ENCODE results near the gene RPS27. TPM values are rescaled to one million over a fixed set of nuclear protein-coding genes. Genes with fewer than 3 reads are reported as not detected.

RPS27 gene
- total and polyA plus RNA-seq, 2 donors from 2014 or later: 1,447 to 4,953 TPM

- H3K27me3 ChIP-seq (ENCODE audit: control insufficient read depth, insufficient read depth, low read length): no peaks in the 10 kb centered on the region
- H3K4me1 ChIP-seq (ENCODE audit: control insufficient read depth in 2 of 3, insufficient read depth in 2 of 3, low read depth in 1 of 3, low read length in 3 of 3): peaks cover 0 to 16% (median 3%) of the 10 kb centered on the region in 3 donors
- H3K9ac ChIP-seq (ENCODE audit: low read length in 3 of 3): no peak overlapping the region
- no peaks in the 10 kb centered on the region for H3K9me3 ChIP-seq (ENCODE audit: control insufficient read depth in 2 of 3, insufficient read depth in 1 of 3, low read length in 3 of 3)
- intact Hi-C loops (cut with DNase I): no loop called here
- no peak for TF ChIP-seq CTCF (IDR thresholded peaks at IDR 0.05; ENCODE audit: borderline replicate concordance, extremely low read depth, insufficient read depth)
- FAIRE-seq (no peak), DNase-seq (peak in 2 of 5 donors; percentile 23 to 70)
- peaks cover 2 to 18% (median 5%) of the 10 kb centered on the region in 3 donors for H3K36me3 ChIP-seq (ENCODE audit: control insufficient read depth in 2 of 3, insufficient read depth in 3 of 3, low read length in 3 of 3)
- H3K4me3 ChIP-seq (ENCODE audit: low read length in 3 of 3): no peak overlapping the region
- no peak overlapping the region for H3K27ac ChIP-seq (ENCODE audit: low read depth in 2 of 2, low read length in 2 of 2)
Measured at GRCh38 chr1:153942766-153943549, 47.6 kb upstream of the RPS27 start.

DNA sequence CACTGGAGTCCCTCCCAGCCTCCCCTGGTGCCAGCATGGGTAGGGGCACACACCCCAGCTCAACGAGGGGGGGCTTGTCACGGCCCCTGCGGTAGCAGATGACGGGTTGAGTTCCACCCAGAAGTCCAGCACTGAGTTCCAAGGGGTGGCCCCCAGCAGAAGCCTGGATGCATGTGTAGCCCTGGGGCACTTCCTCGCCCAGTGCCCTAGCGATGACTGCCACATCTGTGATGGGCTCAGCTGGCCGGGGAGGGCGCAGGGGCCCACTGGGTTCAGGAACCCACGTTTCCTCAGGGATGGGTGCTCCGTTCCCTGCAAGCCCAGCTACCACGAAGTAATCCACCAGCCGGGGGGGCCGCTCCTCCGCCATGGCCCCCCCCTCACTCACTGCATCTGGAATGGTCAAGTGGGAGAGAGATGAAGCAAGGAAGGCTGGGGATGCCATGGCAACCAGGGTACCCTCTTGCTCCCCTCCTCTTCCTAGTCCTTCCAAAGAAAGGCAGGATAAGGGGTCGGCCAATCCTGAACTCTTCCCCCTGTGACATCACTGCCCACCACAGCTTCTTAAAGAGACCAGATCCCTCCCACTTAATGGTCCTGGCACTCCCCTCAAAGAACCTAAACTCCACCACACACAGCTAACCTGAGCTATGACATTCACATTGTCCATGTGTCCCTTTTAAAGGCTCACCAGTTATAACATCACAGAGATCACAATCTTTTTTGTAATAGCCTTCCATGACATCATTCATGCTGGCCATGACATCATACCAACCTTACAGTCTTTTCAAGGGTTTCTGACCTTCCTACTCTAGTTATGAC lies 46.3 kb upstream of the RPS27 start:
- DNase-seq (peak in 2 of 5 donors; percentile 38 to 81), FAIRE-seq (no peak)
- Histone ChIP-seq H3K27me3 (ENCODE audit: control insufficient read depth, insufficient read depth, low read length) (no peaks in the 10 kb centered on the region), H3K4me3 (ENCODE audit: low read length in 3 of 3) (peak overlapping the region in 1 of 3 donors; percentile 65), H3K4me1 (ENCODE audit: control insufficient read depth in 2 of 3, insufficient read depth in 2 of 3, low read depth in 1 of 3, low read length in 3 of 3) (peaks cover 0 to 16% (median 3%) of the 10 kb centered on the region in 3 donors), H3K36me3 (ENCODE audit: control insufficient read depth in 2 of 3, insufficient read depth in 3 of 3, low read length in 3 of 3) (peaks cover 2 to 24% (median 5%) of the 10 kb centered on the region in 3 donors), H3K9ac (ENCODE audit: low read length in 3 of 3) (no peak overlapping the region), H3K27ac (ENCODE audit: low read depth in 2 of 2, low read length in 2 of 2) (peak overlapping the region in 1 of 2 donors; percentile 90), H3K9me3 (ENCODE audit: control insufficient read depth in 2 of 3, insufficient read depth in 1 of 3, low read length in 3 of 3) (no peaks in the 10 kb centered on the region)
- intact Hi-C loops (cut with DNase I): no loop called here
- TF ChIP-seq CTCF (IDR thresholded peaks at IDR 0.05; ENCODE audit: borderline replicate concordance, extremely low read depth, insufficient read depth): no peak

GRCh38 chr1:153944827-153945117 lies 45.8 kb upstream of the RPS27 start:
- TF ChIP-seq CTCF (IDR thresholded peaks at IDR 0.05; ENCODE audit: borderline replicate concordance, extremely low read depth, insufficient read depth): no peak
- H3K36me3 ChIP-seq (ENCODE audit: control insufficient read depth in 2 of 3, insufficient read depth in 3 of 3, low read length in 3 of 3): peaks cover 2 to 21% (median 3%) of the 10 kb centered on the region in 3 donors
- no peaks in the 10 kb centered on the region for H3K9me3 ChIP-seq (ENCODE audit: control insufficient read depth in 2 of 3, insufficient read depth in 1 of 3, low read length in 3 of 3)
- H3K27me3 ChIP-seq (ENCODE audit: control insufficient read depth, insufficient read depth, low read length): no peaks in the 10 kb centered on the region
- peak overlapping the region in 1 of 2 donors; percentile 90 for H3K27ac ChIP-seq (ENCODE audit: low read depth in 2 of 2, low read length in 2 of 2)
- FAIRE-seq (no peak), DNase-seq (no peak)
- peaks cover 0 to 16% (median 3%) of the 10 kb centered on the region in 3 donors for H3K4me1 ChIP-seq (ENCODE audit: control insufficient read depth in 2 of 3, insufficient read depth in 2 of 3, low read depth in 1 of 3, low read length in 3 of 3)
- peak overlapping the region in 1 of 3 donors; percentile 75 for H3K9ac ChIP-seq (ENCODE audit: low read length in 3 of 3)
- peak overlapping the region in 1 of 3 donors; percentile 65 for H3K4me3 ChIP-seq (ENCODE audit: low read length in 3 of 3)
- intact Hi-C loops (cut with DNase I): no loop called here
